HG02610 (cell line): ENCODE data around the gene TBX20.
A peak's percentile ranks its signal among the peaks of the same experiment; 100 is the strongest.

ENCODE experiments used
- ATAC-seq: cut with Tn5 transposase; IDR thresholded peaks from one replicate; pipeline ENCODE4 v1.9.1; 2021; ENCODE audit warnings: mild to moderate bottlenecking, moderate library complexity; ENCODE audit not compliant: unreplicated experiment

TBX20 gene

GRCh38 chr7:35253710-35254495, at the start of gene TBX20:
TSS of gene TBX20 (minus strand) at chr7:35254100. CDS start at chr7:35253620, 480 bp downstream.
- ATAC-seq = peak; percentile 61

- ATAC-seq = no peak
These were observed 35.5 kb upstream of the TBX20 start for GRCh38 chr7:35289376-35289775.

- no peak for ATAC-seq
These were observed 33.1 kb upstream of the TBX20 start for GRCh38 chr7:35286986-35287385.

GRCh38 chr7:35286422-35286821, 32.5 kb upstream of the TBX20 start:
- ATAC-seq = no peak

- ATAC-seq = no peak
These were observed 31.9 kb upstream of the TBX20 start for GRCh38 chr7:35285799-35286198.

- ATAC-seq = no peak
These were observed 27.0 kb upstream of the TBX20 start for GRCh38 chr7:35280902-35281301.

GRCh38 chr7:35277359-35277758, 23.5 kb upstream of the TBX20 start:
- no peak for ATAC-seq

GRCh38 chr7:35272246-35272645, 18.3 kb upstream of the TBX20 start:
- no peak for ATAC-seq

- ATAC-seq = no peak
These were observed 15.1 kb upstream of the TBX20 start for GRCh38 chr7:35268953-35269352.

GRCh38 chr7:35267411-35267810, 13.5 kb upstream of the TBX20 start:
- ATAC-seq = no peak

GRCh38 chr7:35263396-35263795, 9.5 kb upstream of the TBX20 start:
- ATAC-seq = no peak

- no peak for ATAC-seq
These were observed 7.8 kb upstream of the TBX20 start for GRCh38 chr7:35261476-35262285.

- ATAC-seq = no peak
These were observed 7.1 kb upstream of the TBX20 start for GRCh38 chr7:35261041-35261440.

- no peak for ATAC-seq
These were observed 6.3 kb upstream of the TBX20 start for GRCh38 chr7:35260246-35260645.

- no peak for ATAC-seq
These were observed 5.6 kb upstream of the TBX20 start for GRCh38 chr7:35259523-35259908.

GRCh38 chr7:35258868-35259522, 5.1 kb upstream of the TBX20 start:
- ATAC-seq = no peak

- no peak for ATAC-seq
These were observed 4.4 kb upstream of the TBX20 start for GRCh38 chr7:35258125-35258867.

GRCh38 chr7:35257251-35258124, 3.6 kb upstream of the TBX20 start:
- no peak for ATAC-seq

GRCh38 chr7:35256256-35257175, 2.6 kb upstream of the TBX20 start:
- ATAC-seq = no peak
